Breast epithelium (tissue), 4 donors: ENCODE measurements around the gene CGREF1. TPM values are rescaled to one million over a fixed set of nuclear protein-coding genes. Genes with fewer than 3 reads are reported as not detected.

Experiments
- DNase-seq, 2 donors: peaks; one replicate each; pipeline ENCODE4 v3.0.0-alpha.2; 2019; ENCODE audit warnings: low spot score in 2 of 2
- H3K27ac ChIP-seq, 2 donors: fragments of 200-600 bp; sonication (generic) in 1 of 2; one replicate each; pipeline ENCODE4 v1.5.1; 2016 to 2019; ENCODE audit warnings: mild to moderate bottlenecking in 1 of 2
- H3K27me3 ChIP-seq, 2 donors: fragments of 200-600 bp; sonication (generic) in 1 of 2; one replicate each; pipeline versions ENCODE4 v1.5.1 to v1.6.0; 2017 to 2019; ENCODE audit warnings: control low read depth in 1 of 2, mild to moderate bottlenecking in 1 of 2
- H3K36me3 ChIP-seq: fragments of 200-600 bp; one replicate; pipeline ENCODE4 v1.5.1; 2019
- H3K4me1 ChIP-seq, 2 donors: fragments of 200-600 bp; sonication (generic); one replicate each; pipeline ENCODE4 v1.5.1; 2016 to 2019; ENCODE audit warnings: control low read depth in 1 of 2
- H3K4me3 ChIP-seq, 3 donors: fragments of 200-600 bp; sonication (generic); 1 replicate in 2 of 3; 2 replicates in 1 of 3; pipeline ENCODE4 v1.5.1; 2016 to 2019; ENCODE audit warnings: mild to moderate bottlenecking in 3 of 3, moderate library complexity in 2 of 3
- H3K9me3 ChIP-seq, 2 donors: fragments of 200-600 bp; sonication (generic) in 1 of 2; one replicate each; pipeline ENCODE4 v1.5.1; 2016 to 2019; ENCODE audit warnings: control low read depth in 1 of 2
- CTCF ChIP-seq, 3 donors: fragments of 450-650 bp; IDR thresholded peaks; one replicate each; pipeline ENCODE4 v1.5.1; 2016 to 2017; ENCODE audit warnings: antibody characterized with exemption in 3 of 3, mild to moderate bottlenecking in 3 of 3, moderate library complexity in 3 of 3
- POLR2A ChIP-seq: fragments of 450-650 bp; IDR thresholded peaks from one replicate; pipeline ENCODE4 v1.6.1; 2016; ENCODE audit warnings: antibody characterized with exemption, mild to moderate bottlenecking, moderate library complexity
- POLR2AphosphoS5 ChIP-seq, 3 donors: sonication (generic); formaldehyde crosslinking; IDR thresholded peaks; one replicate each; pipeline ENCODE4 v1.6.1; 2017; ENCODE audit warnings: antibody characterized with exemption in 3 of 3
- intact Hi-C: fragments of 100-400 bp; cut with DNase I; formaldehyde crosslinking; loops from one replicate; pipeline ENCODE4 v1.15.1; 2023; ENCODE audit warnings: low total_unique reads
- total RNA-seq, 3 donors: library from RNA; depleted of rRNA; stranded (reverse); fragments of >200 nt; gene quantifications; one replicate each; pipeline ENCODE4 v1.1.0, GENCODE V29; 2016

CGREF1 gene
- total RNA-seq, 3 donors from 2014 or later: 3.2 to 16.4 (median 3.4) TPM

GRCh38 chr2:27067385-27067784 lies 51.5 kb downstream of the CGREF1 start:
- Histone ChIP-seq H3K9me3 (no peaks in the 10 kb centered on the region), H3K4me3 (no peak overlapping the region), H3K4me1 (peaks cover 9 to 11% of the 10 kb centered on the region in 2 donors), H3K36me3 (no peaks in the 10 kb centered on the region), H3K27ac (no peak overlapping the region), H3K27me3 (no peaks in the 10 kb centered on the region)
- TF ChIP-seq CTCF (IDR thresholded peaks at IDR 0.05): no peak
- no peak for TF ChIP-seq POLR2AphosphoS5 (IDR thresholded peaks at IDR 0.05)
- no peak for TF ChIP-seq POLR2A
- intact Hi-C loops: no loop called here
- no peak for DNase-seq

GRCh38 chr2:27065128-27065527 lies 53.8 kb downstream of the CGREF1 start:
- Histone ChIP-seq H3K4me1 (peaks cover 4 to 7% of the 10 kb centered on the region in 2 donors), H3K36me3 (no peaks in the 10 kb centered on the region), H3K9me3 (no peaks in the 10 kb centered on the region), H3K27me3 (no peaks in the 10 kb centered on the region), H3K27ac (no peak overlapping the region), H3K4me3 (no peak overlapping the region)
- intact Hi-C loops: no loop called here
- TF ChIP-seq POLR2AphosphoS5 (IDR thresholded peaks at IDR 0.05) (no peak), POLR2A (no peak), CTCF (IDR thresholded peaks at IDR 0.05) (no peak)
- DNase-seq: no peak

GRCh38 chr2:27060323-27060722 lies 58.6 kb downstream of the CGREF1 start:
- no peak for DNase-seq
- Histone ChIP-seq H3K4me3 (no peak overlapping the region), H3K9me3 (no peaks in the 10 kb centered on the region), H3K27ac (no peak overlapping the region), H3K27me3 (no peaks in the 10 kb centered on the region), H3K4me1 (no peaks in the 10 kb centered on the region), H3K36me3 (no peaks in the 10 kb centered on the region)
- TF ChIP-seq POLR2A (no peak), POLR2AphosphoS5 (IDR thresholded peaks at IDR 0.05) (no peak)
- intact Hi-C loops: no loop called here

- intact Hi-C loops: no loop called here
- TF ChIP-seq POLR2AphosphoS5 (IDR thresholded peaks at IDR 0.05): no peak
- no peak for TF ChIP-seq CTCF (IDR thresholded peaks at IDR 0.05)
- TF ChIP-seq POLR2A: no peak
- Histone ChIP-seq H3K36me3 (no peaks in the 10 kb centered on the region), H3K9me3 (no peaks in the 10 kb centered on the region), H3K27ac (no peak overlapping the region), H3K4me3 (no peak overlapping the region), H3K27me3 (no peaks in the 10 kb centered on the region), H3K4me1 (no peaks in the 10 kb centered on the region)
- DNase-seq: no peak
Measured at GRCh38 chr2:27059141-27059820, 59.6 kb downstream of the CGREF1 start.

GRCh38 chr2:27058210-27058609 lies 60.7 kb downstream of the CGREF1 start:
- Histone ChIP-seq H3K27ac (no peak overlapping the region), H3K4me1 (no peaks in the 10 kb centered on the region), H3K9me3 (no peaks in the 10 kb centered on the region), H3K4me3 (no peak overlapping the region), H3K36me3 (no peaks in the 10 kb centered on the region), H3K27me3 (no peaks in the 10 kb centered on the region)
- no peak for DNase-seq
- TF ChIP-seq POLR2A (no peak), POLR2AphosphoS5 (IDR thresholded peaks at IDR 0.05) (no peak), CTCF (IDR thresholded peaks at IDR 0.05) (no peak)
- intact Hi-C loops: no loop called here
